Thoracic aorta (tissue), 2 donors: ENCODE data around the gene TAX1BP3. TPM values are rescaled to one million over a fixed set of nuclear protein-coding genes. Genes with fewer than 3 reads are reported as not detected.

Experiments used
- ATAC-seq: fragments of 150-250 bp; one replicate; pipeline ENCODE4 v1.8.0; 2017; ENCODE audit warnings: low read depth; ENCODE audit not compliant: insufficient number of reproducible peaks, low FRiP score
- DNase-seq: peaks from one replicate; pipeline ENCODE4 v3.0.0-alpha.2; 2020; ENCODE audit warnings: low spot score
- H3K27ac ChIP-seq, 2 donors: fragments of 200-600 bp; sonication (generic); 1 replicate in 1 of 2; 2 replicates in 1 of 2; pipeline ENCODE4 v1.5.1; 2016; ENCODE audit warnings: mild to moderate bottlenecking in 2 of 2, moderate library complexity in 2 of 2
- H3K27me3 ChIP-seq: fragments of 200-600 bp; sonication (generic); replicated peaks from 2 replicates; pipeline ENCODE4 v1.6.0; 2016; ENCODE audit warnings: mild to moderate bottlenecking; ENCODE audit not compliant: insufficient read depth
- H3K36me3 ChIP-seq: fragments of 200-600 bp; sonication (generic); one replicate; pipeline ENCODE4 v1.5.1; 2016
- H3K4me1 ChIP-seq, 2 donors: fragments of 200-600 bp; sonication (generic); 1 replicate in 1 of 2; 2 replicates in 1 of 2; pipeline versions ENCODE4 v1.5.1 to v1.6.0; 2016; ENCODE audit warnings: low read depth in 2 of 2, mild to moderate bottlenecking in 1 of 2; ENCODE audit not compliant: control insufficient read depth in 1 of 2
- H3K4me3 ChIP-seq: fragments of 200-600 bp; sonication (generic); 2 replicates; pipeline ENCODE4 v1.5.1; 2016; ENCODE audit warnings: mild to moderate bottlenecking
- H3K9me3 ChIP-seq: fragments of 200-600 bp; sonication (generic); 2 replicates; pipeline ENCODE4 v1.5.1; 2016
- total RNA-seq, 2 donors: library from RNA; depleted of rRNA; stranded (reverse); fragments of >200 nt; gene quantifications; one replicate each; pipeline versions ENCODE4 v1.1.0 to v1.2.3, GENCODE V29; 2016
- TF ChIP-seq, protein P1 (sequence below): fragments of 200-600 bp; sonication (generic); IDR thresholded peaks from one replicate; pipeline ENCODE4 v1.5.1; 2019; ENCODE audit warnings: antibody characterized with exemption

Gene TAX1BP3
- total RNA-seq, 2 donors from 2014 or later = 127 to 243 TPM

DNA sequence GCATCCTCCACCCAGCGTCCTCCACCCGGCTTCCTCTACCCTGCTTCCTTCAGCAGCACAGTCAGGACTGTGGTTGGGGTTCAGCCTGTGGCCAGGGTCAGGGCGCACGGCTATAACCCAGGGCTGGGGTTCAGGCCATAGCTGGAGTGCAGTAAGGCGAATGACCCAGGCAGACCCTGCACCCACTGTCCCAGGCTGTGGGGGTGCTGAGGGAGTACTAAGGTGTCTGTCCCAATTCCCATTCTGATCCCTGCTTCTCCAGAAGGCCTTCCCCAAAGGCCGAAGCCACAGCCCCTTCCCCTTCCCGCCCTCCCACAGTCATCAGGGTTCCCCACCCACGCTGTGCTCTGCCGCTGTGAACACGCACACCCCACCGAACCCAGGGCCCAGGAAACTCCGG, 12.7 kb upstream of the TAX1BP3 start:
- H3K9me3 ChIP-seq = no peaks in the 10 kb centered on the region
- no peaks in the 10 kb centered on the region for H3K4me1 ChIP-seq
- no peaks in the 10 kb centered on the region for H3K36me3 ChIP-seq
- TF ChIP-seq, protein P1, sequence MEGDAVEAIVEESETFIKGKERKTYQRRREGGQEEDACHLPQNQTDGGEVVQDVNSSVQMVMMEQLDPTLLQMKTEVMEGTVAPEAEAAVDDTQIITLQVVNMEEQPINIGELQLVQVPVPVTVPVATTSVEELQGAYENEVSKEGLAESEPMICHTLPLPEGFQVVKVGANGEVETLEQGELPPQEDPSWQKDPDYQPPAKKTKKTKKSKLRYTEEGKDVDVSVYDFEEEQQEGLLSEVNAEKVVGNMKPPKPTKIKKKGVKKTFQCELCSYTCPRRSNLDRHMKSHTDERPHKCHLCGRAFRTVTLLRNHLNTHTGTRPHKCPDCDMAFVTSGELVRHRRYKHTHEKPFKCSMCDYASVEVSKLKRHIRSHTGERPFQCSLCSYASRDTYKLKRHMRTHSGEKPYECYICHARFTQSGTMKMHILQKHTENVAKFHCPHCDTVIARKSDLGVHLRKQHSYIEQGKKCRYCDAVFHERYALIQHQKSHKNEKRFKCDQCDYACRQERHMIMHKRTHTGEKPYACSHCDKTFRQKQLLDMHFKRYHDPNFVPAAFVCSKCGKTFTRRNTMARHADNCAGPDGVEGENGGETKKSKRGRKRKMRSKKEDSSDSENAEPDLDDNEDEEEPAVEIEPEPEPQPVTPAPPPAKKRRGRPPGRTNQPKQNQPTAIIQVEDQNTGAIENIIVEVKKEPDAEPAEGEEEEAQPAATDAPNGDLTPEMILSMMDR = no peak
- H3K27me3 ChIP-seq = no peaks in the 10 kb centered on the region
- no peak for ATAC-seq
- H3K4me3 ChIP-seq = no peak overlapping the region
- no peak for DNase-seq
- no peak overlapping the region for H3K27ac ChIP-seq

DNA sequence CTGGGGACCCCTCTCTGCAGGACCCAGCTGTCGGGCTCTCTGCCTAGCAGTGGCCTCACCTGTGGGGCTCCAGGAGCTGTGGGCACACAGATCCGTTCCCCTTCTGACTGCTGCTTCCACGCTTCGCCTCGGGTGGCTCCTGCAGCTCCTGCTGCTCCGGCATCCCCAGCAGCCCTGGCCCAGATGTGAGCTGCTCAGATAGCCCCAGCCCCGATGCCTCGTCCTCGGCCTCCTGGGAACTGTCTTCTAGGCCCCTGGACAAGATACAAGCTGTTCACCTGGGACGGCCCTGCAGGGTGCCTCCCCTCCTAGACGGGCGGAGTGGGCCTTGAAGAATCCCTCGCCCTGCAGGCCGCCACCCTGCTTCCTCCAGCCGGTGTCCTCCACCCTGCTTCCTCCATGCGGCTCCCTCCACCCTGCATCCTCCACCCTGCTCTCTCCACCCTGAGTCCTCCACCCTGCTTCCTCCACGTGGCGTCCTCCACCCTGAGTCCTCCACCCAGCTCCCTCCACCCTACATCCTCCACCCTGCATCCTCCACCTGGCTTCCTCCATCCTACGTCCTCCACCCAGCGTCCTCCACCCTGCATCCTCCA, 11.3 kb upstream of the TAX1BP3 start:
- Histone ChIP-seq H3K4me3 (no peak overlapping the region), H3K27ac (no peak overlapping the region), H3K27me3 (no peaks in the 10 kb centered on the region), H3K4me1 (no peaks in the 10 kb centered on the region), H3K9me3 (no peaks in the 10 kb centered on the region), H3K36me3 (no peaks in the 10 kb centered on the region)
- DNase-seq (no peak), ATAC-seq (no peak)
- TF ChIP-seq, protein P1 = no peak

DNA sequence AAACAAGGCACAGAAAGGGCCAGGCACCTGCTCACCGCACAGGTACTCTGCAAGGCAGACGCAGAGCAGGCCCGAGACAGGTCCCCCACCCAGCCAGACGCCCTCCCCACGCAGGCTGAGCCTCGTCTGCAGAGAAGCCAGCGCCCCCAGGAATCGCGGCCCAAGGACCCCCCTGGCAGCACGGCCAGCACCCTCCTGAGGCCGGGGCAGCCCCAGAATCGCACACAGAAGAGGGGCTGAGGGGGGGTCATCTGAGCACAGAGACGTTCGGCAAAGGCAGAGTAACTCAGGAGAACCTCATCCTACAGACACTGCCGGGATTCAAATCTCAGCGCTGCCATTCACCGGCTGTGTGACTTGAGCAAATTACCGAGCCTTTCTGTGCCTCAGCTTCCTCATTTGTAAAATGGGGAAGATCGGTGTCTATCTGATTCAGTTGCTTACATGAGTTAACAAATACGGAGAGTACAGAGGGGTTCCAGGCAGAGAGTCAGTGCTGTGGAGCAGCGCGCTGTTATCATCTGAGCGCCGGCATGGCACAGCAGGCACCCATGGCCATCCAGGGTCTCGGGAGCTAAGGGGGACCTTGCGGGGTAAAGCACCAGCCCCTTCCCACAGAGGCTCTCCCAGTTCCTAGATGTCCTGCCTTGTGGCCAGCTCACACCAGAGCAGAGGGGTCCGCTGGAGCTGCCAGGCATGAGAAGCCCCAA, 10.6 kb upstream of the TAX1BP3 start:
- Histone ChIP-seq H3K9me3 (no peaks in the 10 kb centered on the region), H3K4me3 (no peak overlapping the region), H3K36me3 (no peaks in the 10 kb centered on the region), H3K27ac (no peak overlapping the region), H3K27me3 (no peaks in the 10 kb centered on the region), H3K4me1 (no peaks in the 10 kb centered on the region)
- TF ChIP-seq, protein P1 = no peak
- no peak for DNase-seq
- no peak for ATAC-seq

DNA sequence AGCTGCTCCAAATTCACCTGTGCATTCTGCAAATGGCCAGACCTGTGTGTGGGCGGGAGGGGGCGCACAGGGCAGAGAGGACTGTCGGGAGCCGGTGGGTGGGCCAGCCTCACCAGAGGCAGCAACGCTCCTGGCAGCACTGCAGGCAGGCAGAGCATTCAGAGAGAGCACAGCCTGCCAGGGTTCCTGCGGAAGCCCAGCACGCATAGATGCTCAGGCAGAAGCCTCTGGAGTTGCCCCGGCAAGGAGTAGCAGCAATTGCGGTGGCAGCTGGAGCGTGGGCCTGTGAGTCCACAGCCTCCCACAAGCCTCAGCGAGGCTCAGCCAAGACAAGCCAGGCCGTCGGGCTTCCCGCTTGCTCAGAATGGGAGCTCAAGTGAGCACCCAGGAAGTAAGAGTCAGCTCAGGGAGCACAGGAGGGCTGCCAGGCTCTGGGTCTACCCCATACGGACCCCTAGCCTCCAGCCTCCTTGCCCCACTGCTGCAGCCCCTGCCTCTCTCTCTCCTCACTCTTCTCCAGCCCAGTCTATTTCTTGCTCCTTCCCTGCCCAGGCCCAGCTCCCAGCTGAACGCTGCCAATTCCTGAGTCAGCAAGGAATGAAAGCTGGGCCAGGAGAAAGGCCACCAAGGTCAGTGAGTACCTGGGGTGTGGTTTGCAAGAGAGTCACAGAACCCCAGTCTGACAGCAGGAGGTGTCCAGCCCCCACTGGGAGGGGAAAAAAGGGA, 9.9 kb upstream of the TAX1BP3 start:
- Histone ChIP-seq H3K4me3 (no peak overlapping the region), H3K36me3 (no peaks in the 10 kb centered on the region), H3K27me3 (no peaks in the 10 kb centered on the region), H3K4me1 (no peaks in the 10 kb centered on the region), H3K27ac (no peak overlapping the region), H3K9me3 (no peaks in the 10 kb centered on the region)
- DNase-seq = no peak
- TF ChIP-seq, protein P1 = no peak
- ATAC-seq = no peak

DNA sequence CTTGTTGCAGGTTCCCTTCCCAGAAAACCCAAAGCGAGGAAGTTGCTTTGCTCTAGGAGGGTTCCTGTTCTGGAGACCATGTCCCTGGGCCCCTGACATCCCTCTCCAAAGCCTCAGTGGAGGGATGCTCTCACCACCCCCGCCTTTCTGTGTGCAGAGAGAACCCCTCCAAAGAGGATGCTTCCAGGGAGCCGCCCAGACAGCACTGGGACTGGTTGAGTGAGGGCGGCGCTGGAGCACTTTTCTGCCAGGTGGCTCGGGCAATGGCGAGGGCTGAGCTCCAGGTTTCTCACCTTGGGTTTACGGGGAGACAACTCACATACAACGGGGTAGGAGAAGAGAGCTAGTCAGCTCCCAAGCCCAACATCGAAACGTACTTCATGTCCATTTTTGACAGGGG, 7.5 kb upstream of the TAX1BP3 start:
- no peak for DNase-seq
- TF ChIP-seq, protein P1 = no peak
- no peaks in the 10 kb centered on the region for H3K27me3 ChIP-seq

More for the DNA sequence above, 7.5 kb upstream of the TAX1BP3 start:
- no peak overlapping the region for H3K4me3 ChIP-seq
- no peaks in the 10 kb centered on the region for H3K36me3 ChIP-seq
- H3K9me3 ChIP-seq = no peaks in the 10 kb centered on the region
- ATAC-seq = no peak
- no peaks in the 10 kb centered on the region for H3K4me1 ChIP-seq
- no peak overlapping the region for H3K27ac ChIP-seq
